Frontal cortex (tissue), 4 donors: ENCODE measurements around the gene NOBOX. TPM values are rescaled to one million over a fixed set of nuclear protein-coding genes. Genes with fewer than 3 reads are reported as not detected.
"Not testable (repeated sequence)": the region's sequence is repeated elsewhere in the genome, so short reads cannot be mapped to it uniquely, and the experiment has no call there.

Source experiments
- DNase-seq, 2 donors: peaks; one replicate each; pipeline ENCODE4 v3.0.0; 2012; ENCODE audit warnings: low spot score in 2 of 2
- FAIRE-seq: peaks from 2 replicates; lab custom pipeline; 2012; peaks lifted over from hg19 to GRCh38; lab: Jason Lieb, UNC
- total RNA-seq: library from RNA; depleted of rRNA; stranded (reverse); fragments of >200 nt; gene quantifications from one replicate; pipeline ENCODE4 v1.2.3, GENCODE V29; 2014
- donor health status: control.
- donor health status: control.
- donor health status: control.

The NOBOX gene
- total RNA-seq, 1 donor from 2014 or later = not detected

- DNase-seq = no peak
- no peak for FAIRE-seq
Measured at GRCh38 chr7:144398291-144398690, 5.2 kb downstream of the NOBOX start.

DNA sequence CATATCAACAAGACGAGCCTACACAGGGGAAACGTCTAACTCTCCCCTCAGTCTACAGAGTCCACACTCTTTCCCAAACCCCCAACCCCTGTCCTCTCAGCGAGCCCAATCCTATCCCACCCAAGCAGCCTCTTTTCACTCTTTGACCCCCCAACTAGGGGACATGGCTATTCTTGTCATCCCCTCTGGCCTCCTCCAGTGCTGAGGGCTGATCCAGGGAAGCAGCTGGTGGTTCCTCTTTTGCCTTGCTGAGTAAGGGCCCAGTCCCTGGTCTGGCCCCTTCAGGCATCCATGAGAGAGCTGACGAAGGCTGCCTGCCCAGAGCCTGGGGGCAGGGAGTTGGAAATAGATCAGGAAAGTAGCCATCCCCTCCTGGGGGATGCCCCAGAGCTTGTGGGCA, 6.4 kb downstream of the NOBOX start:
- FAIRE-seq = no peak
- DNase-seq = no peak

GRCh38 chr7:144391823-144392255, 11.7 kb downstream of the NOBOX start:
- FAIRE-seq (peak; percentile 3), DNase-seq (peak; percentile 51 to 61)

- FAIRE-seq = no peak
- no peak for DNase-seq
Measured at GRCh38 chr7:144391014-144391413, 12.5 kb downstream of the NOBOX start.

DNA sequence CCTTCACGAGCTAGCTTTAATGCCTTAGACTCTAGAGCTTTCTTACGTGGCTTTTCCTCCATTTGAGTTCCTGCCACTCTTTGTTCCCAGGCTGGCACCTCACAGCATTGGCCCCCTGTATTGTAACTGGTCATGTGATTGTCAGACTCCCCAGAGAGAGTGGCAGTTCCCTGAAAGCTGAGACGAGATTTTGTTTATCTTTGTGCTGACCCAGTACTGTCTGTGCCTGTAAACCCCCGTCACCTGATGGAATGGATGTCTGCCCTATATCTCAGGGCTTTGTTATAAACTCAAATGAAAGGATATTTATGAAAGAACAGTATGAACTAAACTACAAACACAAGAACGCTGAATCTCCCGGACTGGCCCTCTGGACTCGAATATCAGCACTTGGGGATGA, 13.0 kb downstream of the NOBOX start:
- FAIRE-seq = no peak

DNA sequence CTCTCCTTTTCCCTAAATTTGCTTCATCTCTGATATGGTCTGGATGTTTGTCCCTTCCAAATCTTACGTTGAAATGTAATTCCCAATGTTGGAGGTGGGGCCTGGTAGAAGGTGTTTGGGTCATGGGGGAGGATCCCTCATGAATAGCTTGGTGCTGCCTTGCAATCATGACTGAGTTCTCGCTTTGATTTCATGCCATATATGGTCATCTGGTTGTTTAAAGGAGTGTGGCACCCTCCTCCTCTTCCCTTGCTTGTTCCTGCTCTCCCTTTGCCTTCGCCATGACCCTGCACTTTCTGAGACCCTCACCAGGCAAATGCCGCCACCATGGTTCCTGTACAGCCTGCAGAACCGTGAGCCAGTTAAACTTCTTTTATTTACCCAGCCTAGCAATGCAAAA, 14.5 kb downstream of the NOBOX start:
- FAIRE-seq (no peak), DNase-seq (no peak)

More for the DNA sequence above, 13.0 kb downstream of the NOBOX start:
- DNase-seq = no peak

- no peak for FAIRE-seq
- no peak for DNase-seq
Measured at GRCh38 chr7:144386741-144387140, 16.8 kb downstream of the NOBOX start.

- FAIRE-seq (no peak), DNase-seq (no peak)
Measured at GRCh38 chr7:144384555-144385245, 18.8 kb downstream of the NOBOX start.

DNA sequence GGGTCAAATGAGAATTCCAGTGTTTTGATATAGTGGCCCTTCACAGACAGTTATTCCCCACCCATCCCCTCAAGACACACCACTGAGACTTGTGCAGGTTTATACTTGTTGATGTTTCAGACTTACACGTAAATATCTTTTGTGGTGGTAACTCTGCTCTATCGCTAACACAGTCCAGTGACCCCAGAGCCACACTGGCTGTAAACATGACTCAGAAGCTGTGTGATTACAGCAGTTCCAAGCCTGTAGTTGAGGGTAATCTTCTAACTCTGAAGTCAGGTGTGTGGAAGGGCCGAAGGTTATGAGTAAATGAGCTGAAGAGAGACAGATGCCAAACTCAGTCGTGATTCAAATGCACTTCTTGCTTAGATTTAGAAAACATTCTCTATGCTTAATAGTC, 19.4 kb downstream of the NOBOX start:
- FAIRE-seq (no peak), DNase-seq (no peak)

GRCh38 chr7:144379776-144380384, 23.6 kb downstream of the NOBOX start:
- FAIRE-seq = no peak
- DNase-seq = no peak

DNA sequence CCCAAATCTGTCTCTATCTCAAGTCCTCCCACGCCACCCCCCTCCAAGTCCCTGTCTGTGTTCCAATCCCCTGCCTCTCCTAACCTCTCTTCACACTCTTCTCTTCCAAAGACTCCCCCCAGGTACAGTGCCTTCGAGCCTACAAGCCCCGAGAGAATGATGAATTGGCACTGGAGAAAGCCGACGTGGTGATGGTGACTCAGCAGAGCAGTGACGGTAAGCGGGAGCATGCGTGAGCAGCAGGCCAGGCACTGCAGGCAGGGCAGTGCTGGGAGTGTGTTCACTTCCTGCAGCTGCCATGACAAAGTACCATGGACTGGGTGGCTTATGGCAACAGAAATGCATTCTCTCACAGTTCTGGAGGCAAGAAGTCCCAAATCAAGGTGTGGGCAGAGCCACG, 24.8 kb downstream of the NOBOX start:
- DNase-seq (no peak), FAIRE-seq (no peak)

DNA sequence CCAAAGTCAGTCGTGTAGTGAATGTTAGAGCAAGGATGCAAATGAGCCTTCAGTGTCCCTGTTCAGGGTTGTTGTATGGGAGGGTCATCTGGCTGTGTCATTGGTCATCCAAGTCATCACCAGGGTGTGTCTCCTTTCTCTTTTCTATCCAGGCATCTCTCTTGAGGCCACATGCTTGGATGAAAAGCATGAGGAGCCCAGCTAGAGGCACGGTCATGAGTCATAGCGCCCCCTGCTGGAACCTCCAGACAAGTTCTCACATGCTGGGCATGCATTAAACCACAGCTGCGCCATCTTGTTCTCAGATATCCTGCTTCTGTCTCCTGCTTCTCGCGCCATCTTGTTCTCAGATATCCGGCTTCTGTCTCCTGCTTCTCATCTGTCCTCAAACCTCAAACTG, 34.3 kb downstream of the NOBOX start:
- not testable (repeated sequence) for DNase-seq, FAIRE-seq

- FAIRE-seq, DNase-seq: not testable (repeated sequence)
Measured at GRCh38 chr7:144367250-144367649, 36.2 kb downstream of the NOBOX start.

GRCh38 chr7:144365523-144365922, 38.0 kb downstream of the NOBOX start:
- not testable (repeated sequence) for FAIRE-seq, DNase-seq

DNA sequence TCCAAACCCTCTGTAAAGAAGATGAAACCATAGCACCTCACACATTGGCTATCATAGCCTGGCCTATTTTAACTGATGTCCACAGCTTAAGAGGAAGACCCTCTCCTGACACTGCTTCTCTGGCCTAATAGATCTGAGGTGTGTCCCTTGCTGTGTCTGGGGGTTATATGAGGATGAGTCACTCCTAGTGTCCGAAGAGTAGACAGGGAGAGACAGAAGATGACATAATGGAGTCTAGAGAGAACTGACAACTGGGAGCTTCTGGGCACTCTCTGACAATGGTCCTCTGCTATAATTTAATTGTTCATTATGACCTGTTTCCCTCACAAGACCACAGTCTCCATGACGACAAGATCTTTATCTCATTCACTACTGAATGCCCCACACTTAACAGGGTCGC, 41.4 kb downstream of the NOBOX start:
- DNase-seq = not testable (repeated sequence)

DNA sequence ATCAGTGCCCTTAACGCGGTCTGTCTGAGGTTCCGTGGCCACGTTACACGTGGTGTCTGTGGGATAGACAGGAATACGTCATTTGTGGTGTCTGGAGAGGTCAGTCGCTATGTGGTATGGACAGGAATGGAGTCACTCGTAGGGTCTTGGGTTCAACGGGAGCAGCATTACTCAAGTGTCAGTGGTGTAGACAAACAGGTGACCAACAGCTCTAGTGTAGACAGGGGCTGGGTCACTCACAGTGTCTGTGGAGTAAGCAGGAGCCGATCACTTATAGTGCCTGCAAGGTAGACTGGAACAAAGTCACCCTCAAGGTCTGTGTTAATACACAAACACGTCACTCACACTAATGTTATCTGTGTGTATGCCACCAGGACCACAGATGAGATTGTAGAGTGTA, 46.6 kb downstream of the NOBOX start:
- not testable (repeated sequence) for DNase-seq, FAIRE-seq

More for the DNA sequence above, 41.4 kb downstream of the NOBOX start:
- not testable (repeated sequence) for FAIRE-seq

- DNase-seq, FAIRE-seq: not testable (repeated sequence)
Measured at GRCh38 chr7:144356185-144356584, 47.3 kb downstream of the NOBOX start.

DNA sequence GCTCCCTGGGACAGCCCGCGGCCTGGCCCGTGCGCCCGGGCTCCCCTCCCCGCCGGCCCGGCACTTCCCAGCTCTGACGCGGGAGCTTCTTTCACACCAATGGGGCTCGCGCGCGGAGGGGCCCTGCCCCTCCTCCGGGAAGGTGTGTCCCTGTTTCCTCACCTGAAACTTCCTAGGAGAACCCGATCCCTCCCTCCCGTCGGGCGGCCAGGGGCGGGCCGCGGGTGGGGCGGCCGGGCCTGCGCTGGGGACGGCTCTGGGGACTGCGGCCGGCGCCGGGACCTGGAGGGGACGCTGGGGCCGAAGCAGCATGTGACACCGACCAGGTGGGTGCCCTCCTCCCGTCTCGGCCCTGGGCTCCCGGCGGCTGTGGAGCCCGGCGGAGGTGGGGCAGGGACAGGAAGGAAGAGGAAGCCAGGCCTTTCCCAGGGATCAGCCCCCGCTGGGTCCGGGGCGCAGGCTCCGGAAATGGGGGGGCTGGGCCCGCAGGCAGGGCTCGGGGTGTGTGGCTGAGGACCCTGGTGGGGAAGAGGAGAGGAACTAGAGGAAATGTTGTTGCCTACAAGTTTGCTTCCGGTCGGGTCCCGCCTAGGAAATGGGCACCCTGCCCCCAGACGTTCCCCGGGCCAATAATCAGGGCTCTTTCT, 48.2 kb downstream of the NOBOX start, which contains the start of gene ARHGEF5:
TSS of gene ARHGEF5 (plus strand) at position 227 of the 647 bp plus-strand sequence. CDS start 7,268 bp downstream, outside the sequence.
- FAIRE-seq, DNase-seq: not testable (repeated sequence)

DNA sequence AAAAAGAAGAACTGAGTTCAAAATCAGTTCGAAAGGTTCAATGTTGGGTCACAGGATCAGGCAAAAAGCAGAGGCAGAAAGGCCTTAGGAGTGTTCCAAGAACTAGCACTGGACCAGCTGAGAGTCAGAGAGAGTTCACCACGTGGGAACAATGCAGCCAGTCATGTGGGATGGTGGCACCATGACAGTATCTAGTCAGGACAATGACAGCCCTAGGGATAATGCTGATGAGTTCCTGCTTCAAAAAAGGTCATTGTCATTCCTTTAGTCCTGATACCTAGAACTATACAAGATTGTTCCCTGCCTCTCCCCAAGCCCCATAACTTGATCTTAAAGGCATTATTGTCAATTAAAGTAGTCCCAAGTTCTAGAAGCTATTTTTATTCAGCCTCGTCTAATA, 51.8 kb downstream of the NOBOX start:
- FAIRE-seq, DNase-seq: not testable (repeated sequence)

- DNase-seq, FAIRE-seq: not testable (repeated sequence)
Measured at GRCh38 chr7:144348625-144349024, 54.9 kb downstream of the NOBOX start.
